IMR-90 (cell line): Measurements from ENCODE around the gene STYXL1. TPM values are rescaled to one million over a fixed set of nuclear protein-coding genes. Genes with fewer than 3 reads are reported as not detected.
"Not testable (repeated sequence)": the region's sequence is repeated elsewhere in the genome, so short reads cannot be mapped to it uniquely, and the experiment has no call there.

Experiments used
- ATAC-seq: fragments of 200-7000 bp; cut with Tn5 transposase; 2 replicates; pipeline ENCODE4 v1.9.1; 2020; ENCODE audit warnings: low read depth, mild to moderate bottlenecking, moderate library complexity
- BruUV-seq: library from RNA; stranded (reverse); fragments of 400-500 nt; replicated peaks from 2 replicates; lab custom pipeline; 2021; lab: Mats Ljungman, UMichigan
- CTCF ChIA-PET: fragments of 300-600 bp; formaldehyde crosslinking; extraction: SDS; loops from one replicate; lab custom pipeline; 2021; ENCODE audit warnings: antibody characterized with exemption; lab: Yijun Ruan, JAX
- POLR2A ChIA-PET: fragments of 300-600 bp; sonication (Branson Sonifier 250); formaldehyde crosslinking; loops from one replicate; lab custom pipeline; 2022; ENCODE audit warnings: antibody characterized with exemption; ENCODE audit not compliant: unreplicated experiment; lab: Charles Lee
- DNase-seq: peaks from one replicate; pipeline ENCODE4 v3.0.0; 2013
- H2AFZ ChIP-seq: replicated peaks from 2 replicates; pipeline ENCODE3; 2013; ENCODE audit warnings: low read length, mild to moderate bottlenecking; ENCODE audit not compliant: poor library complexity
- H2AK5ac ChIP-seq: 2 replicates; pipeline ENCODE4 v1.6.1; 2013; ENCODE audit warnings: low read depth, low read length, inconsistent platforms
- H2AK9ac ChIP-seq: replicated peaks from 2 replicates; pipeline ENCODE3; 2013; ENCODE audit warnings: mild to moderate bottlenecking, low read depth, low read length, moderate library complexity; ENCODE audit not compliant: poor library complexity
- H2BK120ac ChIP-seq: 2 replicates; pipeline ENCODE4 v1.6.1; 2013; ENCODE audit warnings: low read depth, low read length, inconsistent platforms
- H2BK15ac ChIP-seq: 3 replicates; pipeline ENCODE4 v1.6.1; 2013; ENCODE audit warnings: low read depth, low read length, inconsistent platforms
- H2BK20ac ChIP-seq: 2 replicates; pipeline ENCODE4 v1.6.1; 2013; ENCODE audit warnings: low read depth, mild to moderate bottlenecking, inconsistent platforms, low read length, moderate library complexity
- H2BK5ac ChIP-seq: 2 replicates; pipeline ENCODE4 v1.6.1; 2013; ENCODE audit warnings: mild to moderate bottlenecking, low read depth, low read length, inconsistent platforms; ENCODE audit not compliant: poor library complexity, severe bottlenecking
- H3K14ac ChIP-seq: replicated peaks from 2 replicates; pipeline ENCODE4 v1.6.1; 2013; ENCODE audit warnings: low read depth, low read length, inconsistent platforms
- H3K18ac ChIP-seq: 2 replicates; pipeline ENCODE4 v1.6.1; 2013; ENCODE audit warnings: low read depth, low read length, control low read depth
- H3K23ac ChIP-seq: 2 replicates; pipeline ENCODE4 v1.6.1; 2013; ENCODE audit warnings: low read depth, low read length, inconsistent platforms
- H3K27ac ChIP-seq: 2 replicates; pipeline ENCODE4 v1.5.1; 2013; ENCODE audit warnings: mild to moderate bottlenecking, control low read depth, low read length; ENCODE audit not compliant: insufficient read depth
- H3K27me3 ChIP-seq: 2 replicates; pipeline ENCODE4 v1.6.1; 2013; ENCODE audit warnings: low read length; ENCODE audit not compliant: control insufficient read depth, insufficient read depth
- H3K36me3 ChIP-seq: 2 replicates; pipeline ENCODE4 v1.6.1; 2013; ENCODE audit warnings: low read length, mixed read lengths; ENCODE audit not compliant: control insufficient read depth, insufficient read depth
- H3K4ac ChIP-seq: 2 replicates; pipeline ENCODE4 v1.6.1; 2013; ENCODE audit warnings: low read depth, low read length, inconsistent platforms
- H3K4me1 ChIP-seq: 2 replicates; pipeline ENCODE4 v1.6.1; 2013; ENCODE audit warnings: low read length, mixed read lengths; ENCODE audit not compliant: control insufficient read depth, insufficient read depth
- H3K4me2 ChIP-seq: 2 replicates; pipeline ENCODE4 v1.6.1; 2013; ENCODE audit warnings: low read depth, mild to moderate bottlenecking, control low read depth, low read length, moderate library complexity
- H3K4me3 ChIP-seq: 2 replicates; pipeline ENCODE4 v1.5.1; 2013; ENCODE audit warnings: low read depth, mild to moderate bottlenecking, control low read depth, low read length, moderate library complexity; ENCODE audit not compliant: insufficient read depth
- H3K56ac ChIP-seq: 2 replicates; pipeline ENCODE4 v1.6.1; 2013; ENCODE audit warnings: low read length, inconsistent platforms; ENCODE audit not compliant: insufficient read depth; ENCODE audit errors: extremely low read depth
- H3K79me1 ChIP-seq, 2 experiments: 2 replicates each; pipeline ENCODE4 v1.6.1; 2013; ENCODE audit warnings: low read length in 2 of 2, inconsistent platforms in 1 of 2, low read depth in 1 of 2
- H3K9ac ChIP-seq: 2 replicates; pipeline ENCODE4 v1.6.1; 2013; ENCODE audit warnings: low read depth, low read length, control low read depth
- H3K9me1 ChIP-seq: 2 replicates; pipeline ENCODE4 v1.6.1; 2013; ENCODE audit warnings: low read length, inconsistent platforms; ENCODE audit not compliant: insufficient read depth
- H3K9me3 ChIP-seq: 2 replicates; pipeline ENCODE4 v1.6.1; 2013; ENCODE audit warnings: low read length; ENCODE audit not compliant: control insufficient read depth, insufficient read depth
- H4K20me1 ChIP-seq: 2 replicates; pipeline ENCODE4 v1.6.1; 2013; ENCODE audit warnings: low read length, inconsistent platforms; ENCODE audit not compliant: insufficient read depth
- H4K5ac ChIP-seq: 2 replicates; pipeline ENCODE4 v1.6.1; 2013; ENCODE audit warnings: mild to moderate bottlenecking, low read depth, low read length, control low read depth
- H4K8ac ChIP-seq, 2 experiments: 2 replicates each; pipeline ENCODE4 v1.6.1; 2013; ENCODE audit warnings: low read depth in 2 of 2, low read length in 2 of 2, control low read depth in 1 of 2, inconsistent platforms in 1 of 2
- H4K91ac ChIP-seq: 2 replicates; pipeline ENCODE4 v1.6.1; 2013; ENCODE audit warnings: low read depth, low read length, inconsistent platforms; ENCODE audit not compliant: insufficient read depth
- BHLHE40 ChIP-seq: fragments of 150-350 bp; IDR thresholded peaks from 2 replicates; pipeline ENCODE4 v1.6.1; 2016; ENCODE audit warnings: mild to moderate bottlenecking, low read depth, low read length
- FOS ChIP-seq: fragments of 150-350 bp; IDR thresholded peaks from 2 replicates; pipeline ENCODE4 v1.6.1; 2016; ENCODE audit warnings: low read depth, low read length
- WGBS, 2 experiments: methylation state at CpG; one replicate each; pipeline versions ENCODE4 v1.1.5 to v1.1.7; 2013; ENCODE audit warnings: missing lambda C conversion rate in 2 of 2; ENCODE audit not compliant: insufficient read length in 1 of 2; ENCODE audit errors: extremely low coverage in 2 of 2; 5-methylcytosine and 5-hydroxymethylcytosine counted together
- dilution Hi-C: fragments of 300-500 bp; cut with HindIII; formaldehyde crosslinking; loops from one replicate; pipeline ENCODE4 v1.14.3; 2018; ENCODE audit warnings: low sequenced_read_pairs; ENCODE audit not compliant: unreplicated experiment
- in situ Hi-C: fragments of 300-500 bp; cut with MboI; formaldehyde crosslinking; loops from 3 replicates; pipeline ENCODE4 v1.14.3; 2019; ENCODE audit warnings: low sequenced_read_pairs, inconsistent platforms, mixed read lengths
- intact Hi-C: fragments of 100-400 bp; cut with micrococcal nuclease; formaldehyde crosslinking; loops from 2 replicates; pipeline ENCODE4 v1.10.0; 2022
- polyA plus RNA-seq, 3 experiments: library from polyadenylated mRNA; depleted of rRNA; stranded (reverse); fragments of >200 nt; gene quantifications; 2 replicates each; pipeline ENCODE4 v1.2.3, GENCODE V29; 2012; ENCODE audit warnings: low replicate concordance in 1 of 3
- total RNA-seq: library from RNA; depleted of rRNA; stranded (reverse); fragments of >200 nt; gene quantifications from 2 replicates; pipeline ENCODE4 v1.2.3, GENCODE V29; 2012

Gene STYXL1
- total and polyA plus RNA-seq, 2 of the 4 experiments (the other 2 are of a cell fraction): 66.1 to 73.8 TPM

DNA sequence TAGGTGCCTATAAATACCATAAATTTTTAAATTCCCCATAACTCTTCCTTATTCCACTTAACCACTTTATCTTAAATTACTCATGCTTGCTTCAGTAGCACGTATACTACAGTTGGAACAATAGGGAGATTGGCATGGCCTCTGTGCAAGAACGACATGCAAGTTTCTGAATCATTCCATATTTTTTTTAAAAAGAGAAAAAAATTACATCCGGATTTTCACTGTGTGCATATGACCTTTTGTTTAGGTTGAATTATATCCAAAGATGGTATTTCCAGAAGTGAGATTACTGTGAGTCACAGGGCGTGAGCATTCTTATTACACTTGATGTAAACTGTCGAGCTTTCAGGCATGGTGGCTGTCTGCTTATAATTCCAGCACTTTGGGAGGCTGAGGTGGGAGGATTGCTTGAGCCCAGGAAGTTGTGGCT is 39.6 kb upstream of the STYXL1 start:
- H4K5ac ChIP-seq, in situ Hi-C loops, H4K20me1 ChIP-seq, H3K36me3 ChIP-seq, H3K9me3 ChIP-seq, dilution Hi-C loops, H2AK9ac ChIP-seq, H3K4me3 ChIP-seq, POLR2A ChIA-PET, H3K14ac ChIP-seq, H3K27me3 ChIP-seq, CTCF ChIA-PET, intact Hi-C loops, H4K91ac ChIP-seq, H2BK120ac ChIP-seq, H3K18ac ChIP-seq, H3K56ac ChIP-seq, H2BK15ac ChIP-seq, H3K79me1 ChIP-seq, H2AK5ac ChIP-seq, BruUV-seq, H3K23ac ChIP-seq, H2AFZ ChIP-seq, H3K9ac ChIP-seq, H3K4ac ChIP-seq, H3K4me2 ChIP-seq: not testable (repeated sequence)
- H3K4me1 ChIP-seq: peaks cover 16% of the 10 kb centered on the region
- WGBS, 2 experiments: 0% methylated on average over 1 of the region's 5 CpGs; no CpG with 5 or more reads in 1 of the 2 experiments
- H2BK5ac ChIP-seq: peak overlapping the region; percentile 77
- TF ChIP-seq FOS: peak; percentile 68
- TF ChIP-seq BHLHE40: peak; percentile 56
- H3K27ac ChIP-seq: peak overlapping the region; percentile 37
- H4K8ac ChIP-seq: peak overlapping the region in 1 of 2 experiments; percentile 56; a peak in 1 of 4 replicates
- H2BK20ac ChIP-seq: 0 out of 2 replicates have a peak overlapping the region, but pooled peaks have one; percentile 51
- peaks cover 13% of the 10 kb centered on the region; the same call in 1 of the 2 replicates for H3K9me1 ChIP-seq
- ATAC-seq (peak; percentile 75), DNase-seq (peak; percentile 94)
